ENCODE data around the gene SEL1L2.

DNA sequence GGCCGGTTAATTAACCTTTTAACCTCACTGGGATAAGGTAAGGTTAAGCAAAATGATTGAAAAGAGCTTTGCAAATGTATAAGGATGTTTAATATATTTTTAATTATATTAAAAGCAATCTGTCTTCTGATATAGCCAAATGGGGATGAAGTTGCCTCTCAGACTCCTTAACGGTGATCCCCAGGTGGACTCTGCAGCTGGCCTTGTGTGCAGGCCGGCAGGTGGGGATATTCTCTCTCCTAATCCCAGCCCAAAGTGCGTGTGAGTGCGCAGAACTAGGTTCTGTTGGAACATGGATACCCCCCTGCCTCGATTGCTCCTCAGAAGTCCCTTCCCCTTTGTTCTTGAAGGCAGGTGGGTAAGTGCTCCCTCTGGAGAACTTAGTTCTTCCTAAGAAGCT, 105.6 kb downstream of the SEL1L2 start:
- TF ChIP-seq CTCF (IDR thresholded peaks at IDR 0.05), result no peak
- no peak for TF ChIP-seq POLR2A (IDR thresholded peaks at IDR 0.05)

Measured in Peyer's patch (tissue), 4 donors.